Omental fat pad (tissue), 4 donors: ENCODE data around the gene HMCN1. TPM values are rescaled to one million over a fixed set of nuclear protein-coding genes. Genes with fewer than 3 reads are reported as not detected.

Experiments
- ATAC-seq: fragments of 150-250 bp; one replicate; pipeline ENCODE4 v1.9.1; 2016; ENCODE audit warnings: mild to moderate bottlenecking, moderate library complexity; ENCODE audit not compliant: low FRiP score
- DNase-seq: peaks from one replicate; pipeline ENCODE4 v3.0.0-alpha.2; 2019; ENCODE audit warnings: low spot score
- CTCF ChIP-seq, 3 donors: fragments of 450-650 bp; IDR thresholded peaks; one replicate each; pipeline ENCODE4 v1.5.1; 2016 to 2017; ENCODE audit warnings: antibody characterized with exemption in 3 of 3, mild to moderate bottlenecking in 3 of 3, moderate library complexity in 2 of 3
- total RNA-seq, 4 donors: library from RNA; depleted of rRNA; stranded (reverse); fragments of >200 nt; gene quantifications; one replicate each; pipeline ENCODE4 v1.1.0, GENCODE V29; 2016

The HMCN1 gene
- total RNA-seq, 4 donors from 2014 or later, result 5.2 to 45.9 (median 12.7) TPM

- TF ChIP-seq CTCF (IDR thresholded peaks at IDR 0.05), result no peak
- ATAC-seq (no peak), DNase-seq (no peak)
Measured at GRCh38 chr1:186059752-186060151, 325.6 kb downstream of the HMCN1 start.

GRCh38 chr1:186060226-186060625, 326.0 kb downstream of the HMCN1 start:
- no peak for ATAC-seq
- TF ChIP-seq CTCF (IDR thresholded peaks at IDR 0.05), result no peak
- no peak for DNase-seq

- DNase-seq (no peak), ATAC-seq (no peak)
- TF ChIP-seq CTCF (IDR thresholded peaks at IDR 0.05), result no peak
Measured at GRCh38 chr1:186063091-186063657, 329.0 kb downstream of the HMCN1 start.

GRCh38 chr1:186066411-186066810, 332.2 kb downstream of the HMCN1 start:
- ATAC-seq (no peak), DNase-seq (no peak)

GRCh38 chr1:186073697-186074096, 339.5 kb downstream of the HMCN1 start:
- no peak for TF ChIP-seq CTCF (IDR thresholded peaks at IDR 0.05)

More at GRCh38 chr1:186066411-186066810, 332.2 kb downstream of the HMCN1 start:
- TF ChIP-seq CTCF (IDR thresholded peaks at IDR 0.05), result no peak

GRCh38 chr1:186076006-186076405, 341.8 kb downstream of the HMCN1 start:
- TF ChIP-seq CTCF (IDR thresholded peaks at IDR 0.05), result no peak
- DNase-seq (no peak), ATAC-seq (no peak)

More at GRCh38 chr1:186073697-186074096, 339.5 kb downstream of the HMCN1 start:
- ATAC-seq (no peak), DNase-seq (no peak)

- no peak for DNase-seq
Measured at GRCh38 chr1:186078245-186078644, 344.1 kb downstream of the HMCN1 start.

More at GRCh38 chr1:186078245-186078644, 344.1 kb downstream of the HMCN1 start:
- TF ChIP-seq CTCF (IDR thresholded peaks at IDR 0.05), result no peak
- ATAC-seq, result no peak
